Renal cortical epithelial cell (primary cell): Measurements from ENCODE around the gene SCYGR2. TPM values are rescaled to one million over a fixed set of nuclear protein-coding genes. Genes with fewer than 3 reads are reported as not detected.
A peak's percentile ranks its signal among the peaks of the same experiment; 100 is the strongest.

Source experiments
- DNase-seq: peaks from one replicate; pipeline ENCODE4 v3.0.0-alpha.2; 2011; ENCODE audit warnings: low read depth
- total RNA-seq: library from RNA; depleted of rRNA; stranded (reverse); fragments of >200 nt; gene quantifications from 2 replicates; pipeline ENCODE4 v1.2.3, GENCODE V29; 2014

Gene SCYGR2
- total RNA-seq, 1 donor from 2014 or later, result not detected

GRCh38 chr2:227612546-227613271 is 14.0 kb downstream of the SCYGR2 start:
- no peak for DNase-seq

- DNase-seq, result no peak
Measured at GRCh38 chr2:227613272-227613660, 14.6 kb downstream of the SCYGR2 start.

GRCh38 chr2:227614246-227614645 is 15.6 kb downstream of the SCYGR2 start:
- no peak for DNase-seq

DNA sequence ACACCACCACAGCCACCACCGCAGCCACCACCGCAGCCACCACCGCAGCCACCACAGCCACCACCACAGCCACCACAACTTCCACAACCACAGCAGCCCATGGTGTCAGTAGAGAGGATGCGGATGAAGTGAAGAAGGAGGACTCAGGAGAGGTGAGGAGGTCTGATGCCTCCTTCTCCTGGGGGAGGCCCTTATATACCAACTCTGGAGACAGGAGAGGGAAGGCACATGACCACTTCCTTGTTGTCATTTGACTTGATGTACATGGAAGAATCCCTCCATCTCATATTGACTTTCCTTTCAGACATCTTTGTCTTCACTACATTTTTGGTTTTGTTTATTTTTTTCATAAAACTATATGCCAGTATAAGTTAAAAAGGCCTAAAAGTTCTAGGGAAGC is 16.0 kb downstream of the SCYGR2 start, which contains the start of gene SCYGR3:
Gene SCYGR3, minus strand, starts transcription at position 101 of the 400 bp plus-strand sequence. Its CDS starts 0 bp downstream, at position 101.
- no peak for DNase-seq

DNA sequence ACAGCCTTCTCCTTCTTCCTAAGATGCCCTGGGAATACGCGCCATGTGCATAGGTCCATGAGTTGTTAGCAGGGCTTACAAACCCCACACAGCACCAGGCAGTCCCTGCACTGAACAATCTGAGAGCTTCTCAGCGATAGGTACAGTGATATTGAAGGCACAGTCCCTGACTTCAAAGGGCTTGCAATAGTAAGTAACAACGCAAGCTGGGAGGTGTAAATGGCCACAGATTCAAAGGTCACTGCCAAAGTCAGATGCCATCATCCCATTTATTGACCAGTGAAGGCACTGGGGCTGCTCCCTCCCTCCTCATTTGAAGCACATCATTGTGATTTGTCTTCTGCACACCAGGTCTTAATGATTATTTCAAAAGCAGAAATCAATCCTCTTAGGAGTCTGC is 16.5 kb downstream of the SCYGR2 start:
- DNase-seq, result no peak

DNA sequence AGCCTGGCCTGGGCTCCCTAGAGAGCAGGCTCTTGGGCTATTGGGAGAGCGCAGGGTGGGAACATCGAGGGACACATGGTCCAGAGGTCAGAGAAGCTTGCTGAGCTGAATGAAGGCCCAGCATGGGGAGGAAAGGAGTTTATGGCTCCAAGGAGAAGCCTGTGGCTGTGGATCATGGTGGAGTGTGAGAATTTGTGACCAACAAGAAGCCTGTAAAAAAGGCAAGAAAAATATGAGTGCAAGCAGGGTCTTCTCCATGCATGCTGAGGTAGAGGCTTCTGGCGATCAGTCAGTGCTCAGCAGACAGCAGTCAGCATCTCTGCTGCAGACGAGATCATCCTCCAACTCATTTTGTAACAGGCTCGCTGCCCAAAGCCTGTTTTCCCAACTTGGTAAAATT is 17.2 kb downstream of the SCYGR2 start:
- no peak for DNase-seq

DNA sequence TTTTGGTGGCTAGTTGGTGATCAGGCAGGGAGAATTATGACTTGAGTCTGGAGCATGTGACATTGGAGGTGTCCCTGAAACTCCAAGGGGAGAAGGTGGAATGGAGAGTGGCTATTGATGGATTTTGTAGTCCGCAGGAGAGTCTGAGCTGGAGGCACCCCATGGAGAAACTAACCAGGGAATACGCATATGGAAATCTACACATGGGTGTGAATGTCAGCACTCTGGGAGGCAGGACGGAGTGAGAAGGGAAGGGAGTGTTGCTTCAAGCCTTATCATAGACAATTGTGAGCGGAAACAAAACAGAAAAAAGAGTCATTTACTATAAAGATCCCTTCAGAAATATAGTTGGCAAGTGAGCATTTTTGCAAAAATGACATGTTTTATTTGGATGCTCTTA is 17.9 kb downstream of the SCYGR2 start:
- DNase-seq, result no peak

DNA sequence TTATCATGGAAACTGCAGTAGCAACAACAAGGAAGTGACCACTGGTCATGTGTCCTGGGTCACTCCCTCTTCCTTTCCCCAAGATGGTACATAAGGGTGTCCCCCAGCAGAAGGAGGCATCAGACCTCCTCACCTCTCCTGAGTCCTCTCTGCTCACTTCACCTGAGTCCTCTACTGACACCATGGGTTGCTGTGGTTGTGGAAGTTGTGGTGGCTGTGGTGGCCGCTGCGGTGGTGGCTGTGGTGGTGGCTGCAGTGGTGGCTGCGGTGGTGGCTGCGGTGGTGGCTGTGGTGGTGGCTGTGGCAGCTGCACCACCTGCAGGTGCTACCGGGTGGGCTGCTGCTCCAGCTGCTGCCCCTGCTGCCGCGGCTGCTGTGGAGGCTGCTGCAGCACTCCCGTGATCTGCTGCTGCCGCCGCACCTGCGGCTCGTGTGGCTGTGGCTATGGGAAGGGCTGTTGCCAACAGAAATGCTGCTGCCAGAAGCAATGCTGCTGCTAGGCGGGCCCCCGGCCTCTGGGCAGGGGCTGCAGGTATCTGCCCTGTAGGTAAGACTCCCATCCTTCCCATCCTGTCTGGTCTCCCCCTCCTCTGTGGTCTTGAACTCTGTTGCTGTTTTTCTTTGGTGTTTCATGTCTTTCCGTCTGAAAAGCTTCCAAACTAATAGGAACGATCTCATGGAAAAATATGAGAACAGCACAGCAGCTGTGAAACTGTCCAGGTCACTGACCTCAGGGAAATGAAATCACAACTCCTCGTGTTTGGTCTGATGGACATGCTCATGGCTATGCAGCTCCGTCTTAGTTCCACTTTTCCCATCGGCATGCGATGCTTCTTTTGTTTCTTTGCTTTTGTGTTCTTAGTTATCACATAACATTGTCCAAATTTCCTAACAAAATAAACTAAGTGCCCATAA is 18.9 kb downstream of the SCYGR2 start, which contains the start of gene SCYGR4:
Gene SCYGR4, plus strand, starts transcription at position 183 of the 915 bp plus-strand sequence. Its CDS starts 0 bp downstream, at position 183.
- DNase-seq, result no peak

DNA sequence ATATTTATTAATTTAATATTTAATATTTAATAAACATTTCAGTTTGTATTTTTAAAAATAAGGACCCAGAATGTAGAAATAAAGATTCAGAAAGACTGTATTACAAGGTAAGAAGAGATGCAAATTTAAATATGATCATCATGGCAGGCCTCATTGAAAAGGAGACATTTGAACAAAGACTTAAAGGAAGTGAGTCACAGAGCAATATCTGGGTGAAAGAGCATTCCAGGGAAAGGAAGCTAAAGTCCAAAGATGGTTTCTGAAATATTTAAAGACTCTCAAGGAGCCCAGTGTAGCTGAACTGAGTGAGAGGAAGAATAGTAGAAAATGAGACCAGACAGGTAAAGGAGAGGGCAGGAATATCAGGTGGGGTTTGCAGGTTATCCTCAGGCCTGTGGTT is 24.5 kb downstream of the SCYGR2 start:
- peak; percentile 73 for DNase-seq

DNA sequence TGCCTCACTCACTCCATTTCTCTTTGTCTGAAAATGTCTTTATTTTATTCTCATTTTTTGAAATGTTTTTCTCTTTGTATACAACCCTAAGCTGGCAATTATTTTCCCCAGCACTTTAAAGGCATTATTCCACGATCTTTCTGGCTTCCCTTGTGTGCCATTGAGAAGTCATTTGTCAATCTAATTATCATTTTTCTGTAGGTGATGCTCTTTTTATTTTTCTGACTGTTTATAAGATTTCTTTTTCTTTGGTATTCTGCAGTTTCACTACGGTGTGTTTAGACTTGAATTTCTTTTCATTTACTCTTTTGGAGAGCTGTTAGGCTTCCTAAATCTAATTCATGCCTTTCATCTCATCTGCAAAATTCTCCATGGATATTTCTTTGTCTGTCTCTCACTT is 26.7 kb downstream of the SCYGR2 start:
- DNase-seq, result no peak

DNA sequence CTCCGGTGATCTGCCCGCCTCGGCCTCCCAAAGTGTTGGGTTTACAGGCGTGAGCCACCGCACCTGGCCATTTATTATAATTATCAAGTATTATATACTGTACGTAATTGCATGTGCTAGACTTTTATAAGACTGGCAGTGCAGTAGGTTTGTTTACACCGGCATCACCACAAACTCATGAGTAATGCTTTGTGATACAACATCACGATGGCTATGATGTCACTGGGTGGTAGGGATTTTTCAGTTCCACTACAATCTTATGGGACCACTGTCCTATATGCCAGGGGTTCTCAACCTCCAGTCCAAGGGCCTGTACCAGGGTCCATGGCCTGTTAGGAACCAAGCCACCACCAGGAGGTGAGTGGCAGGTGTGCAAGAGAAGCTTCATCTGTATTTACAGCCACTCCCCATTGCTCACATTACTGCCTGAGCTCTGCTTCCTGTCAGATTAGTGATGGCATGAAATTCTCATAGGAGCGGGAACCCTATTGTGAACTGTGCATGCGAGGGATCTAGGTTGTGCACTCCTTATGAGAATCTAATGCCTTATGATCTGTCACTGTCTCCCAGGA is 28.0 kb downstream of the SCYGR2 start:
- DNase-seq, result no peak

- DNase-seq, result no peak
Measured at GRCh38 chr2:227627769-227628168, 29.1 kb downstream of the SCYGR2 start.

GRCh38 chr2:227629435-227629834 is 30.7 kb downstream of the SCYGR2 start:
- no peak for DNase-seq

DNA sequence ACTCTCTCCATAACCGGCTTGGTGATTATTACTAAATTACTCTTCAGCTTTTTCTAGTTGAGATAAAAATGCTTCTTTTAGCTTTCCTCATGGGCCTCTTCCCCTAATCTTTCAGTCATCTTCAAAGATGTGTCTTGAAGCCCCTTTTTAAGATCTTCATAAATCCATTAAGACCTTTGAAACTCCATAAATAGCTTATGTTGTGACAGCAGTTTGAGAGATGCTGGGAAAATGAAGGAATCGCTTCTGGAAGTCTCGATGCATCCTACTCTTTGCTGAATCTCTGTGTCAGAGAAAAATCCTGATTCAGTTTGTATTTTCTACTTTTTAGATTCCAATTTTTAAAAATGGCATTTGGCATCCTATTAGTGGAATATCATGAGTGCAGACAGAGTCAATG is 31.6 kb downstream of the SCYGR2 start:
- DNase-seq, result no peak

DNA sequence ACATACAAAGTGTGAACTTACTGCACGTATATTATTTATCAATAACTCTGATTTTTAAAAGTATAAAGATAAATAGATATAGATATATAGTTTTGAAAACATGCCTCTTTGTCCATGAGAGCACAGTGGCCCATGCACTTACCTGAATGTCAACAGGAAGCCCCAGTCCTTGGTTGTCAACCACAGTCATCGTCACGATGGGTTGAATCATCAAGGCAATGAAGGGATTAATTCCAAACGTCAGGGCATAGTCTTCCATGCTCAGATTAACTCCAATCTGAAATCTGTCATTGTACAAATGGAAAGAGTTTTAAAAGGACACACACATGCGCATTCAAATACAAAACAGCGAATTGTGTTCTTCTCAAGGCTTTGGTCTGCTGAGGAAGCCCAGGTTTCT is 34.1 kb downstream of the SCYGR2 start:
- no peak for DNase-seq

GRCh38 chr2:227634201-227634600 is 35.5 kb downstream of the SCYGR2 start:
- no peak for DNase-seq

GRCh38 chr2:227642656-227643055 is 44.0 kb downstream of the SCYGR2 start:
- no peak for DNase-seq

DNA sequence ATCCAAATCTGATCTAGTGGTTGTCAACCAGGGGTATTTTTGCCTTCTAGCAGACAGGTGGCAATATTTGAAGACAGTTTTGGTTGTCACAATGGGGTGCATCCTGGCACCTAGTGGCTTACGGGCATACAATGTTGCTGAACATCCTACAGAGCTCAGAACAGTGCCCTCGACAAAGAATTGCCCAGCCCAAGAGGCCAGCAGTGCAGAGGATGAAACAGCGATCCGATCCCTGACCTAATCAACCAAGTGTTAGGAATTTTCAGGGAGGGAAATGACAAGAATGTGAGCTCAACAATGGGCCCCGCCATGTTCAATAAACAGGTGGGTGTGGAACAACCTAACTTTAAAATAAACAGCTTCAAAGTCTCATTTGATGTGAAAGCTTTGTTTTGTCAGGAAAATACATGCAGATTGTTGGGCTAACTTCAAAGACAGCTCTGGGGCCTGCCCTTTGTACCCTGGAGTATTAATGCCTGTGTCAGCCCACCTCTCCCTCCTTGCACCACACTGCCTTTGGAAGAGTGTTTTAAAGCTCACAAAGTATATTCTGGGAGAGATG is 45.4 kb downstream of the SCYGR2 start:
- DNase-seq, result no peak
